Putamen (tissue), 1 donor: Measurements from ENCODE around the gene TMCO4.
"Not testable (repeated sequence)": the region's sequence is repeated elsewhere in the genome, so short reads cannot be mapped to it uniquely, and the experiment has no call there.

Experiments used
- DNase-seq: peaks from one replicate; pipeline ENCODE4 v3.0.0-alpha.2; 2016; ENCODE audit warnings: low spot score

TMCO4 gene

GRCh38 chr1:19636065-19636464, 163.7 kb downstream of the TMCO4 start:
- DNase-seq, result no peak

GRCh38 chr1:19635646-19636045, 164.1 kb downstream of the TMCO4 start:
- no peak for DNase-seq

GRCh38 chr1:19635064-19635463, 164.7 kb downstream of the TMCO4 start:
- DNase-seq, result not testable (repeated sequence)

GRCh38 chr1:19633106-19633505, 166.6 kb downstream of the TMCO4 start:
- DNase-seq, result no peak
